ENCODE results near the gene GAPDH. TPM values are rescaled to one million over a fixed set of nuclear protein-coding genes. Genes with fewer than 3 reads are reported as not detected.

GAPDH gene
- total and polyA plus RNA-seq, 8 donors, result 1,126 to 2,070 (median 1,660) TPM

- ATAC-seq, result no peak
- peak overlapping the region in 1 of 2 donors; percentile 75 for H3K27ac ChIP-seq
- H3K27me3 ChIP-seq, result no peaks in the 10 kb centered on the region
- no peak for DNase-seq
- intact Hi-C loops (cut with DNase I), result no loop called here
- peaks cover 13 to 43% of the 10 kb centered on the region in 2 donors for H3K4me1 ChIP-seq
- H3K9me3 ChIP-seq, result no peaks in the 10 kb centered on the region
- H3K4me3 ChIP-seq, result no peak overlapping the region
- no peak for TF ChIP-seq CTCF (IDR thresholded peaks at IDR 0.05)
- H3K36me3 ChIP-seq, result peaks cover 0 to 77% of the 10 kb centered on the region in 2 donors
Observed at GRCh38 chr12:6542209-6543009, 8.1 kb downstream of the GAPDH start.

- no peak overlapping the region for H3K27ac ChIP-seq
- H3K4me1 ChIP-seq, result peaks cover 4 to 42% of the 10 kb centered on the region in 2 donors
- no peak overlapping the region for H3K4me3 ChIP-seq
- TF ChIP-seq CTCF (IDR thresholded peaks at IDR 0.05), result no peak
- ATAC-seq (no peak), DNase-seq (no peak)
- intact Hi-C loops (cut with DNase I), result no loop called here
- peaks cover 0 to 75% of the 10 kb centered on the region in 2 donors for H3K36me3 ChIP-seq
- no peaks in the 10 kb centered on the region for H3K27me3 ChIP-seq
- no peaks in the 10 kb centered on the region for H3K9me3 ChIP-seq
Observed at GRCh38 chr12:6546016-6546415, 11.7 kb downstream of the GAPDH start.

GRCh38 chr12:6547566-6547965 lies 13.2 kb downstream of the GAPDH start:
- Histone ChIP-seq H3K9me3 (no peaks in the 10 kb centered on the region), H3K4me1 (peaks cover 14 to 50% of the 10 kb centered on the region in 2 donors), H3K27me3 (no peaks in the 10 kb centered on the region), H3K27ac (no peak overlapping the region), H3K4me3 (no peak overlapping the region), H3K36me3 (peaks cover 0 to 68% of the 10 kb centered on the region in 2 donors)
- TF ChIP-seq CTCF (IDR thresholded peaks at IDR 0.05), result no peak
- ATAC-seq, result no peak
- intact Hi-C loops (cut with DNase I), result no loop called here
- no peak for DNase-seq

GRCh38 chr12:6547987-6548386 lies 13.7 kb downstream of the GAPDH start:
- H3K36me3 ChIP-seq, result peaks cover 0 to 68% of the 10 kb centered on the region in 2 donors
- DNase-seq (peak in 1 of 4 donors; percentile 42), ATAC-seq (no peak)
- no peaks in the 10 kb centered on the region for H3K9me3 ChIP-seq
- no peak overlapping the region for H3K4me3 ChIP-seq
- intact Hi-C loops (cut with DNase I), result no loop called here
- TF ChIP-seq CTCF (IDR thresholded peaks at IDR 0.05), result no peak
- no peaks in the 10 kb centered on the region for H3K27me3 ChIP-seq
- peak overlapping the region in 1 of 2 donors; percentile 95 for H3K27ac ChIP-seq
- H3K4me1 ChIP-seq, result peaks cover 19 to 54% of the 10 kb centered on the region in 2 donors

GRCh38 chr12:6548556-6548955 lies 14.2 kb downstream of the GAPDH start:
- Histone ChIP-seq H3K4me3 (peak overlapping the region in 1 of 2 donors; percentile 23), H3K4me1 (peaks cover 24 to 60% of the 10 kb centered on the region in 2 donors), H3K9me3 (no peaks in the 10 kb centered on the region), H3K27me3 (no peaks in the 10 kb centered on the region), H3K27ac (peak overlapping the region in 1 of 2 donors; percentile 95), H3K36me3 (peaks cover 0 to 65% of the 10 kb centered on the region in 2 donors)
- intact Hi-C loops (cut with DNase I), result no loop called here
- DNase-seq, result peak in 1 of 4 donors; percentile 79
- no peak for ATAC-seq
- no peak for TF ChIP-seq CTCF (IDR thresholded peaks at IDR 0.05)

Data from left lung (tissue), 10 donors.